ENCODE measurements around the gene KCNC1.

The KCNC1 gene

GRCh38 chr11:17814546-17814945 lies 80.0 kb downstream of the KCNC1 start:
- DNase-seq (ENCODE audit: low read depth in 1 of 2, low spot score in 1 of 2) = no peak

- no peak for DNase-seq (ENCODE audit: low read depth in 1 of 2, low spot score in 1 of 2)
Observed at GRCh38 chr11:17816232-17816931, 81.8 kb downstream of the KCNC1 start.

- DNase-seq (ENCODE audit: low read depth in 1 of 2, low spot score in 1 of 2) = no peak
Observed at GRCh38 chr11:17821648-17822400, 87.2 kb downstream of the KCNC1 start.

- no peak for DNase-seq (ENCODE audit: low read depth in 1 of 2, low spot score in 1 of 2)
Observed at GRCh38 chr11:17822401-17822781, 87.8 kb downstream of the KCNC1 start.

GRCh38 chr11:17827006-17827405 lies 92.4 kb downstream of the KCNC1 start:
- no peak for DNase-seq (ENCODE audit: low read depth in 1 of 2, low spot score in 1 of 2)

- no peak for DNase-seq (ENCODE audit: low read depth in 1 of 2, low spot score in 1 of 2)
Observed at GRCh38 chr11:17828311-17828751, 93.8 kb downstream of the KCNC1 start.

- DNase-seq (ENCODE audit: low read depth in 1 of 2, low spot score in 1 of 2) = no peak
Observed at GRCh38 chr11:17831228-17831627, 96.6 kb downstream of the KCNC1 start.

GRCh38 chr11:17831883-17832282 lies 97.3 kb downstream of the KCNC1 start:
- no peak for DNase-seq (ENCODE audit: low read depth in 1 of 2, low spot score in 1 of 2)

All from activated CD4-positive, alpha-beta T cell treated with anti-CD3 and anti-CD28 coated beads, Interleukin-2, amount 50 U/mL, for 24 hours (primary cell).